IPS-15b (cell line): ENCODE measurements around the gene PPP1R13L.

Source experiments
- H3K27me3 ChIP-seq: one replicate; pipeline ENCODE4 v1.6.1; 2013; ENCODE audit warnings: low read length; ENCODE audit not compliant: control insufficient read depth, insufficient read depth
- H3K36me3 ChIP-seq: one replicate; pipeline ENCODE4 v1.6.1; 2013; ENCODE audit warnings: low read length; ENCODE audit not compliant: control insufficient read depth, insufficient read depth
- H3K4me1 ChIP-seq: one replicate; pipeline ENCODE4 v1.6.1; 2013; ENCODE audit warnings: mild to moderate bottlenecking, low read length; ENCODE audit not compliant: control insufficient read depth, insufficient read depth
- H3K4me3 ChIP-seq: one replicate; pipeline ENCODE4 v1.5.1; 2013; ENCODE audit warnings: low read depth, low read length
- H3K9ac ChIP-seq: one replicate; pipeline ENCODE4 v1.6.1; 2013; ENCODE audit warnings: low read depth, mild to moderate bottlenecking, low read length
- H3K9me3 ChIP-seq: one replicate; pipeline ENCODE4 v1.6.1; 2013; ENCODE audit warnings: mild to moderate bottlenecking, low read length; ENCODE audit not compliant: control insufficient read depth, insufficient read depth

Gene PPP1R13L

GRCh38 chr19:45355910-45356309, 49.0 kb downstream of the PPP1R13L start:
- H3K27me3 ChIP-seq: no peaks in the 10 kb centered on the region
- H3K4me3 ChIP-seq: no peak overlapping the region
- H3K9ac ChIP-seq: no peak overlapping the region
- H3K4me1 ChIP-seq: no peaks in the 10 kb centered on the region
- H3K36me3 ChIP-seq: peaks cover 66% of the 10 kb centered on the region
- H3K9me3 ChIP-seq: no peaks in the 10 kb centered on the region

GRCh38 chr19:45355402-45355801, 49.5 kb downstream of the PPP1R13L start:
- peaks cover 71% of the 10 kb centered on the region for H3K36me3 ChIP-seq
- no peak overlapping the region for H3K4me3 ChIP-seq
- no peaks in the 10 kb centered on the region for H3K9me3 ChIP-seq
- no peaks in the 10 kb centered on the region for H3K27me3 ChIP-seq
- H3K4me1 ChIP-seq: no peaks in the 10 kb centered on the region
- H3K9ac ChIP-seq: no peak overlapping the region

DNA sequence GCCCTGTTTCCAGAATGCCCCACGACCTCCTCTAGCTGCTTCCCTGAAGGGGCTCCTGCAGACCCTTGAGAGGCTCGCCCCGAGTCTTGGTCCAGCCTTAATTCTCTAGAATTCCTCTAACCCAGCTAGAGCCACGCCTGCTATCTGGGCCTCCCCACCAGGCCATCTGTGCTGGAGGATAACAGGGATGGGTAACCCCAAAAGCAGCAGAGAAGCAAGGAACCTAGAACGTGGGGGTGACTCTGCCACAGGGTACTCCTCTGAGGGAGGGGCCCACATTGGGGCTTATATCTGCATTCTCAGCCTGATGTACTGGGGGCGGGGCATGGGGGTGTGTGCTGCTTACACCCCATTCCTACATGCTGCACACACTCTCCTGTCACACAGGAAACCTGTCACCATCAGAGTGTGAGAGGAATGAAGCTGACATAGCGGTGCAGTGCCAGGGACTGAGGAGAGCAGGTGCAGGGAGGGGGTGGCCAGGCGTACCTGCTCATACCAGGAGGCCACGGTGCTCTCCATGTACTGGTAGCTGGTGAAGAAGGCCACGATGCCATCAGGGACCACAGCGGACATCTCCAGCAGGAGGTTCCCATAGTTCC, 50.5 kb downstream of the PPP1R13L start:
- Histone ChIP-seq H3K27me3 (no peaks in the 10 kb centered on the region), H3K4me3 (no peak overlapping the region), H3K4me1 (no peaks in the 10 kb centered on the region), H3K36me3 (peaks cover 79% of the 10 kb centered on the region), H3K9ac (no peak overlapping the region), H3K9me3 (no peaks in the 10 kb centered on the region)

GRCh38 chr19:45352914-45353796, 51.7 kb downstream of the PPP1R13L start:
- no peaks in the 10 kb centered on the region for H3K27me3 ChIP-seq
- H3K9ac ChIP-seq: no peak overlapping the region
- no peaks in the 10 kb centered on the region for H3K9me3 ChIP-seq
- H3K4me3 ChIP-seq: no peak overlapping the region
- no peaks in the 10 kb centered on the region for H3K4me1 ChIP-seq
- peaks cover 76% of the 10 kb centered on the region for H3K36me3 ChIP-seq

DNA sequence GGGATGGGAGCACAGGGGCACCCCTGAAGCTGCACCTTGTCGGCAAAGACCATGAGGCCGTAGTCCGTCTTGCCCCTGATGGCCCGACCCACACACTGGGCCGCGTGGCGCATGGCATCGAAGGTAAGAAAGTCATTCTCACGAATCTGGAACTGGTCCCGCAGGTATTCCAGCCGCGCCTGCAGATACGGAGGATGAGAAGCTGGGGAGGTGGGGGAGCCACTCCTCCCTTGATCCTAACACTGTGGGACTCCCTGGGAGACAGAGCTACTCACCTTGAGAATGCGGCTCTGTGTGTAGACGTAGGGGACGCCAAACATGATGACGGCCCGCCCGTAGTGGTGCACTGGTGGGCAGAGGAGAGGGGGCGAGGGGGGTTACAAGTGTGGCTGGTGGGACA, 52.4 kb downstream of the PPP1R13L start:
- Histone ChIP-seq H3K36me3 (peaks cover 76% of the 10 kb centered on the region), H3K27me3 (no peaks in the 10 kb centered on the region), H3K4me3 (no peak overlapping the region), H3K9me3 (no peaks in the 10 kb centered on the region), H3K9ac (no peak overlapping the region), H3K4me1 (no peaks in the 10 kb centered on the region)

DNA sequence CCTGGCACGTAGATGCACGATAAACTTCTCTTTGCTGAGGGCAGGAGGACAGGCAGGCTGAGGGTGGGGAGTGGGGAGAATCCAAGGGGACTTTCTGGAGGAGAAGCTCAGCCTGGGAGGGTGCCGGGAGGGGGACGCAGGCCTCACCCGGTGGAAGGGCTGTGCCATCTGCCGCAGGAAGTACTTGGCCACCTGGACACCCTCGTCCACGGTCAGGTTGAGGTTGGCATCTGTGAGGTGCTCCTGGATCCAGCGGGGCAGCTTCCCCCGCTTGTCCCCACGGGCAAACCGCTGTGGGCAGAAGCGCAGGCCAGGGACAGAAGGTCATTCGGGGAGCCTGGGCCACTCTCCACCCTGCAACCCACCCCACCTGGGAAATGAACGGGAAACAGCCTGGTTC, 52.8 kb downstream of the PPP1R13L start:
- H3K36me3 ChIP-seq: peaks cover 72% of the 10 kb centered on the region
- H3K4me1 ChIP-seq: no peaks in the 10 kb centered on the region
- no peaks in the 10 kb centered on the region for H3K9me3 ChIP-seq
- no peak overlapping the region for H3K4me3 ChIP-seq
- no peaks in the 10 kb centered on the region for H3K27me3 ChIP-seq
- H3K9ac ChIP-seq: no peak overlapping the region

DNA sequence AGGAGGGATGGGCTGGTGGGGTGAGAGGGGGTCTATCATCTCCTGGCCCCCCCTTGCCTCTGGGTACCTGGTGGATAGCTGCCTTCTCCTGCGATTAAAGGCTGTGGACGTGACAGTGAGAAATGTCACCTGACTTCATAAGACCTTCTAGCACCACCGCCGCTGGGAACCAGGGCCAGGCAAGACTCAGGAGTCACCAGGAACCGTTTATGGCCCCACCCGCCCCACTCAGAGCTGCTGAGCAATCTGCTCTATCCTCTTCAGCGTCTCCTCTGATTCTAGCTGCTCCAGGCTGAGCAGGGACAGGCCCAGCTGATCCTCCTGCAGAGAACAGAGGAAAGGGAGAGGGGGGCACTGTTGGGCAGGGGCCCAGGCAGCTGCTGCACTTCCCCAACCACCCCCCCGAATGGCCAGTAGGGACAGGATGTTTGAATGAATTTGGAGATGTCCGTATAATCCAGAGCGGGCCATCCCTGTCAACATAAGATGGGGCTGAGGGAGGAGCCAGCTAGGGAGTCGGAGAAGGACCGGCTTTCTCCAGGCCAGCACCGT, 53.4 kb downstream of the PPP1R13L start:
- Histone ChIP-seq H3K36me3 (peaks cover 66% of the 10 kb centered on the region), H3K27me3 (no peaks in the 10 kb centered on the region), H3K4me3 (no peak overlapping the region), H3K4me1 (no peaks in the 10 kb centered on the region), H3K9ac (no peak overlapping the region), H3K9me3 (no peaks in the 10 kb centered on the region)

GRCh38 chr19:45350477-45351058, 54.3 kb downstream of the PPP1R13L start:
- H3K9ac ChIP-seq: no peak overlapping the region

DNA sequence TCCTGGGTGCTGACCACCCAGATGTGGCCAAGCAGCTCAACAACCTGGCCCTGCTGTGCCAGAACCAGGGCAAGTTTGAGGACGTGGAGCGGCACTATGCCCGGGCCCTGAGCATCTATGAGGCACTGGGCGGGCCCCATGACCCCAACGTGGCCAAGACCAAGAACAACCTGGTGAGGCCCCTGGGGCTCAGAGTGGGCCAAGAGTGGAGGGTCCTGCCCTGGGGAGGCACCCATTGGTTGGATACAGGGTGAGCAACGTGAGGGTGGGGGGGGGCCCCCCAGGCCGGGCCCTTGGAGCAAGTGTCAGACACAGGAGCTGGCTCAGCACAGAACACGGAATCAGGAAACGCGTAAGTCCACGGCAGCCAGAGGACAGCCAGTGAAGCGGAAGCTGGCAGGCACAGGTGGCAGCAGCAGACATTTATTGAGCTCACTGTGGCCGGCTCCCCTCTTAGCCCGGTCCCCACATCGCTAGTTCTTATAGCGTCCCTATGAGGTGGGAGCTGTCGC, 55.4 kb downstream of the PPP1R13L start:
- Histone ChIP-seq H3K27me3 (no peaks in the 10 kb centered on the region), H3K4me3 (no peak overlapping the region), H3K36me3 (peaks cover 51% of the 10 kb centered on the region), H3K9me3 (no peaks in the 10 kb centered on the region), H3K9ac (no peak overlapping the region), H3K4me1 (no peaks in the 10 kb centered on the region)

More at GRCh38 chr19:45350477-45351058, 54.3 kb downstream of the PPP1R13L start:
- Histone ChIP-seq H3K36me3 (peaks cover 57% of the 10 kb centered on the region), H3K4me3 (no peak overlapping the region), H3K9me3 (no peaks in the 10 kb centered on the region), H3K4me1 (no peaks in the 10 kb centered on the region), H3K27me3 (no peaks in the 10 kb centered on the region)

GRCh38 chr19:45349126-45349415, 55.8 kb downstream of the PPP1R13L start:
- Histone ChIP-seq H3K27me3 (no peaks in the 10 kb centered on the region), H3K4me1 (no peaks in the 10 kb centered on the region), H3K9me3 (no peaks in the 10 kb centered on the region), H3K4me3 (no peak overlapping the region), H3K36me3 (peaks cover 48% of the 10 kb centered on the region), H3K9ac (no peak overlapping the region)

DNA sequence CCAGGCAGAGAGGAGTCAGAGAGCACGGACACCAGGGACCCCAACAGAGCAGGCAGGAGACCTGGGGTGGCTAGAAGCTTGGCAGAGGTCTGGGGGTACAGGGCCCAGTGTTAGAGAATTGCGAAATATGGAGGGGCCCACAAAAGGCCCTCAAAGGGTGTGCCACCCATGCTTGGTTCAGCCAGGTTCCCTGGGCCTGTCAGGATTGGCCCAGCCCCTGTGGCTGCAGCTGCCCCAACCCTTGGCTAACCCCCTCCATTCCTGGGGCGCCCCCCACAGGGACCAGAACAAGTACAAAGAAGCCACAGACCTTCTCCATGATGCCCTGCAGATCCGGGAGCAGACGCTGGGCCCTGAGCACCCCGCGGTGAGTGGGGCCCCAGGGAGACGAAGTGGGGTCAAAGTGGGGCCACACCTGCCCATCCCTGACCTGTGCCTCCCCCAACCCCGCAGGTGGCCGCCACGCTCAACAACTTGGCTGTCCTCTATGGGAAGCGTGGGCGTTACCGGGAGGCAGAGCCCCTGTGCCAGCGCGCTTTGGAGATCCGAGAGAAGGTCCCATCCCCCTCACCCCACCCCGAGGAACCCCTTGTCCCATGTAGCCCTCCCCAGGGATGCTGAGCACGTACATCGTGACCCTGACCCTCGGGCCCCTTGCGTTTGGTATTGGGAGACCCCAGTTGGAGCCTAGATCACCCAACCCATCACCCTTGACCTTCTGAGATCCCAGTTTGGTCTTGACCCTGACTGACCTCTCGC, 56.3 kb downstream of the PPP1R13L start:
- H3K4me1 ChIP-seq: no peaks in the 10 kb centered on the region
- no peaks in the 10 kb centered on the region for H3K27me3 ChIP-seq
- no peak overlapping the region for H3K9ac ChIP-seq
- peaks cover 43% of the 10 kb centered on the region for H3K36me3 ChIP-seq
- H3K9me3 ChIP-seq: no peaks in the 10 kb centered on the region
- no peak overlapping the region for H3K4me3 ChIP-seq
